Activated CD8-positive, alpha-beta memory T cell treated with anti-CD3 and anti-CD28 coated beads, Interleukin-2, amount 10 ng/mL, durations not matched to agents 7 days and 5 days (primary cell): ENCODE data around the gene TENT5A. TPM values are rescaled to one million over a fixed set of nuclear protein-coding genes. Genes with fewer than 3 reads are reported as not detected.

ENCODE experiments used
- ATAC-seq: fragments of 150-1000 bp; cut with Tn5 transposase; one replicate; pipeline ENCODE4 v1.10.0; 2021; ENCODE audit warnings: moderate library complexity
- CTCF ChIA-PET: fragments of 350-600 bp; sonication (Branson Sonifier 250); formaldehyde crosslinking; loops from one replicate; lab custom pipeline; 2021; ENCODE audit warnings: antibody characterized with exemption; lab: Charles Lee
- DNase-seq: peaks from one replicate; pipeline ENCODE4 v3.0.0-alpha.2; 2020
- H3K27ac Mint-ChIP-seq: one replicate; pipeline ENCODE4 v1.8.0; 2021; ENCODE audit warnings: mild to moderate bottlenecking, mixed read lengths
- H3K27me3 Mint-ChIP-seq: one replicate; pipeline ENCODE4 v1.8.0; 2021; ENCODE audit warnings: mixed read lengths
- H3K36me3 Mint-ChIP-seq: one replicate; pipeline ENCODE4 v1.8.0; 2021; ENCODE audit warnings: mild to moderate bottlenecking, mixed read lengths
- H3K4me1 Mint-ChIP-seq: one replicate; pipeline ENCODE4 v1.8.0; 2021; ENCODE audit warnings: mixed read lengths
- H3K4me3 Mint-ChIP-seq: one replicate; pipeline ENCODE4 v1.8.0; 2021; ENCODE audit warnings: mild to moderate bottlenecking, moderate library complexity, mixed read lengths
- H3K9me3 Mint-ChIP-seq: one replicate; pipeline ENCODE4 v1.8.0; 2022; ENCODE audit warnings: low read depth, mixed read lengths
- total RNA-seq, 2 experiments: library from RNA; stranded (reverse); gene quantifications; one replicate each; pipeline ENCODE4 v1.2.3, GENCODE V29; 2021

TENT5A gene
- total RNA-seq, 2 experiments from 2014 or later, result 1.5 to 3.7 TPM

DNA sequence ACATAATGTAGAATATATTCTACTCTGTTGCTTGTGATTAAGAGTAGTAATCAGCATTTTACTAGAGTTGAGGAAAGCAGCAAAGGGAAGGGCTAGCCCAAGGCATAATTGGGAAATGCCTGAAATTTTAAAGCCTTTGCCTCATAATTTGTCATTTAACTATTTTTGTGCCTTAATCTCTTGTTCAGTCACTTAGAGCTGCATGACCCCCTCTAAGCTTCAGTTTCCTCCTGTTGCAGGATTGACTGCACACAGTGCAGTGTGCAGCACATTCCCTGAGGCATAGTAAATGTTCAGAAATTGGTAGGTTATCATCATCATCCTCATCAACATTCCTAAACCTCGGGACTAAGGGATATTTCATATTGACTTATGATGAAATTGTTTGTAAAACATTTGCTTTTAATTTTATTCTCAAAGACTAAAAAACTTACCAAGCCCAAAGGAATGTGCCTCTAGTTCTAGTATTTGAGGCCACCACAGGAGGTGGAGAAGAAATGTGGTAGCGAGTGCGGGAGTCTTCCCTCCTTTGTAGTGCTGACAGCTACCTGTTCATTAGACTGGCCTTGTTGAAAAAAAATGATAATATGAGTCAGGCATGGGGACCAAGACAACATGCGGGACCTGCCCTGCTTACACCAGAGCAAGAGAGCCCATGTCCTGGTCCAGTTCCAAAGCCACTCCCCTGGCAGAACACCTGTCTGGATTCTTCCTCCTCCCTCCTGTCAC lies 14.8 kb upstream of the TENT5A start:
- Mint-ChIP-seq H3K9me3 (no peaks in the 10 kb centered on the region), H3K27ac (no peak overlapping the region), H3K4me1 (peaks cover 3% of the 10 kb centered on the region), H3K36me3 (no peaks in the 10 kb centered on the region), H3K4me3 (no peak overlapping the region), H3K27me3 (peaks cover 4% of the 10 kb centered on the region)
- DNase-seq (no peak), ATAC-seq (no peak)
- CTCF ChIA-PET, result interaction anchor here (1.1 kb wide), 2 partner anchors 14 to 1290 kb away, joined by 3 read pairs; partner anchors contain the start of gene TENT5A

DNA sequence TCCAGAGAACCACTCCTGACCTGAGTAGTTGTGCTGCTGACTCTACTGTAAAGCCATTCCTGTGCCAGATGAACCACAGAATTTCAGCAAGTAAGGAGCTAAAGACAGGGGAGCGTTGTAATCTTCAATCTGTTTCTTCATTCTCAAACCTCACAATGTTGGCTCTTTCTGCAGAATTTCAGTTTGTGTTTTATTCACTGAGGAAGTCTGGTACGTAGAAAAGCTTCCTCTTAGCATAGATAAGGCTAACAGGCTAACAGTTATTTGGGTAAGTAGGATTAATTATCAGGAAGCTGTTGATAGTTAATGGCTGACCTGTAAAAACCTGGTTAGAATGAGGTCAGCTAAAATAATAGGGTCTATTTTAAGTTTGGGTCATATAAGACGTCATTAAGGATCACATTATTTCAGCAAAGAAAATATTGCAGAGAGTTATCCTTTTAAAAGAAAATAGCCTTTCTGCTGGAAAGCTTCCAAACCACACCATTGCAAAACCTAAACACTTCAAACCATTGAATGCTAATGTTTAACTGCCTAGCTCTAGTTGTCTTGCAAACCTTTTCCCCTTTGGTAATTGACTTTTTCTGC lies 14.1 kb upstream of the TENT5A start:
- peaks cover 4% of the 10 kb centered on the region for H3K27me3 Mint-ChIP-seq
- no peak for DNase-seq
- CTCF ChIA-PET, result interaction anchor here (1.1 kb wide), 2 partner anchors 14 to 1291 kb away, joined by 3 read pairs; partner anchors contain the start of gene TENT5A
- H3K36me3 Mint-ChIP-seq, result no peaks in the 10 kb centered on the region
- no peak for ATAC-seq
- H3K9me3 Mint-ChIP-seq, result no peaks in the 10 kb centered on the region
- no peaks in the 10 kb centered on the region for H3K4me1 Mint-ChIP-seq
- no peak overlapping the region for H3K27ac Mint-ChIP-seq
- no peak overlapping the region for H3K4me3 Mint-ChIP-seq

DNA sequence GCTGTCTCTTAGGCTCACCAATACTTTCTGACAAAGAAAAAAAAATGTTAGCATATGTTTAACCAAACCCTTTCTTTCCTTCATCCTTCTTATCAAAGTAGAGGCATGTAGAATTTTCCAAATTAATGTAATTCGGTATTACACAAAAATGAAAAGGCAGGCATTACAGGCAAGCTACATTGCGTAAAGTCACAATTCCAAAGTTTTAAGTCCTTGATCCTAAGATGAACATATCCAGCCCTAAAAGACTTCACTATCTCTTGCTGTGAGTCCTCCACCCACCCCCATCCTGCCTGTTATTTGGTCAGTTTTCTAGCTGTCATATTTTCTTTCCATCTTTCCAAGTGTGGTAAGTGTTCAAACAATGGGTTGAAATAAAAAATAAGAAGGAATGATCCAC lies 12.1 kb upstream of the TENT5A start:
- Mint-ChIP-seq H3K4me3 (no peak overlapping the region), H3K9me3 (no peaks in the 10 kb centered on the region), H3K4me1 (no peaks in the 10 kb centered on the region), H3K27ac (no peak overlapping the region), H3K27me3 (peaks cover 4% of the 10 kb centered on the region), H3K36me3 (no peaks in the 10 kb centered on the region)
- no peak for DNase-seq
- CTCF ChIA-PET, result no interaction called here
- ATAC-seq, result no peak

DNA sequence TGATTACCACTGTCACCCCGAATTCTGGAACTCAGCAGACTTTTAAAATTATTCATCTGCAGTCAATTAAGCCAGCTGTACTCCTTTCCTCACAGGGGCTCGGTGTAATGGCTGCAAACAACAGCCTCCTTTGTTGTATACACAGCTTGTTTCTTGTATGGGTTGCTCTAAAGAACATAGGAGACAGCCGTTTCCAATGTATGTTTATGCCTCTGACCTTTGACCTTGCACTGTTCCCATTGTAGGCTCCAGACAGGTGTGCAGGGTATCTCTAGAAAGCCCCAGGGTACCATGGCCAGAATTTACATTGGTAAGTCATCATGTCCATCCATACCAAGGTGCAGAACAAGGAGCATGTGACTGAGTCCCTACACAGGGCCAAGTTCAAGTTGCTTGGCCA lies 11.5 kb upstream of the TENT5A start:
- no peaks in the 10 kb centered on the region for H3K9me3 Mint-ChIP-seq
- no peak overlapping the region for H3K27ac Mint-ChIP-seq
- ATAC-seq (no peak), DNase-seq (no peak)
- H3K36me3 Mint-ChIP-seq, result no peaks in the 10 kb centered on the region
- CTCF ChIA-PET, result no interaction called here
- peaks cover 4% of the 10 kb centered on the region for H3K27me3 Mint-ChIP-seq
- no peaks in the 10 kb centered on the region for H3K4me1 Mint-ChIP-seq
- H3K4me3 Mint-ChIP-seq, result no peak overlapping the region

DNA sequence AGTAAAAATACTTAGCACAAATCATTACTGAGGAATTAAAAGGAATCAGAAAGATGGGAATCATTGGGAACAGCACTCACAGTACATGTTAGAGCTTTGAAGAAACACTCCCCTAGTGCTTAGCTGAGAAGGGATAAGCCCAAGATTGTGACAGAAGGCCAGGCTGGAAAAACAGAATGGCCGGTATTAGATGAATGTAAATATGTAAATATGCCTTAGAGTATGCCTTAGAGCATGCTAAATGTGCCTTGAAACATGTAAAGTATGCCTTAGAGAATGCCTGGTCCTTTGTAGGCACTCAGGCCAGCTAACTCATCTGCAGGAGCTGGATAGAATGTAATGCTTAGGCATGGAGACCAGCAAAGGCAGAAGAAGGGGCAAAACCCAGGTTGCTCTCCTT lies 10.6 kb upstream of the TENT5A start:
- no peak for ATAC-seq
- Mint-ChIP-seq H3K4me1 (no peaks in the 10 kb centered on the region), H3K27me3 (peaks cover 4% of the 10 kb centered on the region), H3K27ac (no peak overlapping the region), H3K4me3 (no peak overlapping the region), H3K36me3 (no peaks in the 10 kb centered on the region), H3K9me3 (no peaks in the 10 kb centered on the region)
- no peak for DNase-seq
- CTCF ChIA-PET, result no interaction called here

DNA sequence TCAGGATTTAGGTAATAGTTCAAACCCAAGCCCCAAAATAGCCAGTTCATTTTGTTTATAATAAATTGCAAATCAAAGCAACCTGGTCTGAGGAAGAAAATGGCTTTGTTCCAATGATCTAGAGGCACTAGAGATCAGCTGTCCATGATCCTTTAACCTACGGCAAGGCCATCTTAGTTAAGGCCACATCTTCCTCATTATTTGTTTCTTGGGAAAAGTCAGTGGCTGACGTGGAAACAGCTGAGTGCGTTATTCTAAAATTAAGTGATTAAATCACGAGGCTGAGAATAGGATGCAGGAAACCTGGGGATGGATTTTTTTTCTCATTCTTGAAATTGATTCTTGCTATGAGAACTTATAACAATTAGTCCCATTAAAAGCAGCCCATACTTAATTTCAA lies 10.1 kb upstream of the TENT5A start:
- H3K27ac Mint-ChIP-seq, result no peak overlapping the region
- no peaks in the 10 kb centered on the region for H3K9me3 Mint-ChIP-seq

DNA sequence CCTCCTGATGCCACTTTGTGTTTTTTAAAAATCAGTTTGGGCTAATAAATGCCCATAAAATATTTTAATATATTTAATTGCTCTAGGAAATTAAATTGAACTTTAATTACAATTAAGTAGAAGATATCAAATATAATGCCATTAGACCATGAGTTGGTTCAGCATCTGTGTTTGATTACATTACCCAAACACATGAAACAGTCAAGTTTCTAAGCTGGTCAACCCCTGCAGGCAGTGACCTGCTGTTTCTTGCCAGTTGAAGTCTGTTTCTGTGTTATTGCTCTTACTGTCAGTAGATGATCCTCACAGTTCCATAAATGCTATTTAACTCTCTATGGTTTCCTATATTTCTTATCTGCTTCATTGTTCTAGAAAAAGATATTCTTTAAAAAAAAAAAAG lies 9.7 kb upstream of the TENT5A start:
- Mint-ChIP-seq H3K4me3 (no peak overlapping the region), H3K9me3 (no peaks in the 10 kb centered on the region), H3K36me3 (no peaks in the 10 kb centered on the region), H3K27ac (no peak overlapping the region), H3K4me1 (no peaks in the 10 kb centered on the region), H3K27me3 (peaks cover 8% of the 10 kb centered on the region)
- no peak for ATAC-seq
- CTCF ChIA-PET, result no interaction called here
- DNase-seq, result no peak

More for the DNA sequence above, 10.1 kb upstream of the TENT5A start:
- DNase-seq, result no peak
- H3K27me3 Mint-ChIP-seq, result peaks cover 5% of the 10 kb centered on the region
- ATAC-seq, result no peak
- no peak overlapping the region for H3K4me3 Mint-ChIP-seq
- no peaks in the 10 kb centered on the region for H3K4me1 Mint-ChIP-seq
- CTCF ChIA-PET, result no interaction called here
- no peaks in the 10 kb centered on the region for H3K36me3 Mint-ChIP-seq

DNA sequence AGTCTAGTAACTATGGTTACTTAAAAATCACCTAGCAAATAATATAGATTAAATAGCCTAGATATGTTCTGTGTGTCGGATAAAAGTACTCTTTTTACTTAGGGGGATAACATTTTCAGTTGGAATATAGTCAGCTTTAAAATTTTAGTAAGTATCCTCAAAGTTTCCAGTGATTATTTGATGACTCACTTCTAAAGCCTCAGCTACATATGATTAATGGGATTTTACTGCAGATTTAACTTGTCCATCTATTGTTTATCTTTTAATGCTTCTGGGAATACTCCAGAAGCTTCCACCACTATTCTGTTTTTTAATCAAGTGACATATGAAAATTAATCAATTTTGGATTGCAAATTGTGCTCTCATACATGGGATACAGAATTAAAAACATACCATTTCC lies 8.7 kb upstream of the TENT5A start:
- Mint-ChIP-seq H3K27ac (no peak overlapping the region), H3K27me3 (peaks cover 10% of the 10 kb centered on the region), H3K9me3 (no peaks in the 10 kb centered on the region), H3K4me1 (no peaks in the 10 kb centered on the region), H3K36me3 (no peaks in the 10 kb centered on the region), H3K4me3 (no peak overlapping the region)
- DNase-seq (no peak), ATAC-seq (no peak)
- CTCF ChIA-PET, result no interaction called here

DNA sequence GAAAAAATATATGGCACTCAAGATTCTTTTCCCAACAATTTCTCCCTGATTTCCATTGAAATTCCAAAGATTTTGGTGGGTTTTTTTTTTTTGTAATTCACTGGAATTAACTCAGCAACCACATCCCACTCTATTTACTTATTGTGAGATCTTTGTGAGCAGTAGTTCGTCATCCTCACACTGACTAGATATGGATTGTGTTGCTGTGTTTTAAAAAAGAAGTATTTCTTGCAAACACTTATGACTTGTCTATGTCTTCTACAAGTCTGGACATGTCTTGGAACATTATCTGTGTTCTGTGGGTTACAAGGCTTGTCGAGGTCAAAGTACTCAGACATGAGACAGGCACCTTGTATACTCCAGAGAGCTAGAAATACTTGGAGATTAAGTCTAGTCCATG lies 7.3 kb upstream of the TENT5A start:
- H3K9me3 Mint-ChIP-seq, result no peaks in the 10 kb centered on the region
- CTCF ChIA-PET, result no interaction called here
- no peak for DNase-seq
- H3K36me3 Mint-ChIP-seq, result no peaks in the 10 kb centered on the region
- no peak overlapping the region for H3K27ac Mint-ChIP-seq
- no peak overlapping the region for H3K4me3 Mint-ChIP-seq
- no peaks in the 10 kb centered on the region for H3K4me1 Mint-ChIP-seq
- peaks cover 12% of the 10 kb centered on the region for H3K27me3 Mint-ChIP-seq
- ATAC-seq, result no peak

DNA sequence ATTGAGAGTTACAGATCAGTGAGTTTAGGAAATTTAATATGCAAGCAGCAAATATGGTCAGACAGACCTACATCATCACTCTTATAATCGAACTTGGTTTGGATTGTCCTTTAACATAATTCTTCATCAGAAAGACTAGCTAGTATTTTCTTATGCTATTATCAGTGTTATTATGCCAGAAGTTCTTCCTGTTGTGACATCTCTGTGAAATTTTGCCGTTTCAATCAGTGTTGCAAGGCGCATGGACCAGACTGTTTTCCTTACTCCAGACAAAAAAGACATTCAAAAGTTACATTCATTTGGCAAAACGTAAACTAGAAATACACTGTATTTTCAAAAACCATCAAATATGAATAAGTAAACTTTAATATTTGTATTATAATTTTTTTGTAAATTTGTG lies 5.7 kb upstream of the TENT5A start:
- no peaks in the 10 kb centered on the region for H3K4me1 Mint-ChIP-seq
- CTCF ChIA-PET, result no interaction called here

DNA sequence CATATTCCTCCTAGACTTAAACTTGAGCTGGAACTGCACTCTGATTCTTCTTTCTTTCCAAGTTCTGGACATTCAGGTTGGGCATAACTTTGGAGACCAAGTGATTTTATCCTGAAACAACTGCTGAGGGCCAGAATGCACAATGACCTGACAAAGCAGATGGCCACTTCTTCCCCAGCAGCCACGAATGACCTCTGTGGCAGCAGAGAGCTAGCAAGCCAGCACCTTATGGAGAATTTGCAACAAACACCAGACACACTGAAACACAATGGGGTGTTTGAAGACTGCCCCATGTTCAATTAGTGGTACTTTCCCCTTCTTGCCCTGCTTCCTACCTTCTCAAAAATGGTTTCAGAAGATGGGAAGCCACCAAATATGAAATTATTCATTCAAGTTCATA lies 4.2 kb upstream of the TENT5A start:
- H3K36me3 Mint-ChIP-seq, result no peaks in the 10 kb centered on the region
- ATAC-seq (no peak), DNase-seq (no peak)
- peaks cover 34% of the 10 kb centered on the region for H3K27me3 Mint-ChIP-seq
- H3K4me3 Mint-ChIP-seq, result no peak overlapping the region
- CTCF ChIA-PET, result no interaction called here
- H3K4me1 Mint-ChIP-seq, result peaks cover 7% of the 10 kb centered on the region
- H3K27ac Mint-ChIP-seq, result no peak overlapping the region
- H3K9me3 Mint-ChIP-seq, result no peaks in the 10 kb centered on the region

More for the DNA sequence above, 5.7 kb upstream of the TENT5A start:
- no peaks in the 10 kb centered on the region for H3K9me3 Mint-ChIP-seq
- no peak overlapping the region for H3K27ac Mint-ChIP-seq
- peaks cover 24% of the 10 kb centered on the region for H3K27me3 Mint-ChIP-seq
- H3K36me3 Mint-ChIP-seq, result no peaks in the 10 kb centered on the region
- no peak for ATAC-seq
- no peak overlapping the region for H3K4me3 Mint-ChIP-seq
- no peak for DNase-seq

DNA sequence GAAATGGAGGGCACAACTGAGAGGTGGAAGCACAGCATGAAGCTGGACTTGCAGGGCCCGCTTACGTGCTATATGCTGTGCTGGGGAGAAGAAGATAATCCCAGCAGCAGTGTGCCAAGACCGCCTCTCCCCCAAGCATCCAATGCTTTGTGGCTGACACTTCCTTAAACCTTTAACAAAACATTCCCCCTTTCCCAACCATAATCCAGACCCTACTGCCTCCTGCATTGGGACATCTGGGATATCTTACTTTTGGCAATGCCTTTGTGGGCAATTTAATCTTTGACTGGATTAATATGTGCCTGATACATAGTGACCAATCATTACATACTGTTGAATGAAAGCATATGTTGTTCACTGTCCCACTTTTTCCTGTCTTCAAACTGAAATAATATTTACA lies 3.1 kb upstream of the TENT5A start:
- CTCF ChIA-PET, result no interaction called here
- H3K9me3 Mint-ChIP-seq, result no peaks in the 10 kb centered on the region
- H3K27ac Mint-ChIP-seq, result no peak overlapping the region
- H3K27me3 Mint-ChIP-seq, result peaks cover 46% of the 10 kb centered on the region
- peaks cover 18% of the 10 kb centered on the region for H3K4me1 Mint-ChIP-seq
- no peak for DNase-seq
- no peak overlapping the region for H3K4me3 Mint-ChIP-seq
- peaks cover 4% of the 10 kb centered on the region for H3K36me3 Mint-ChIP-seq
- no peak for ATAC-seq

DNA sequence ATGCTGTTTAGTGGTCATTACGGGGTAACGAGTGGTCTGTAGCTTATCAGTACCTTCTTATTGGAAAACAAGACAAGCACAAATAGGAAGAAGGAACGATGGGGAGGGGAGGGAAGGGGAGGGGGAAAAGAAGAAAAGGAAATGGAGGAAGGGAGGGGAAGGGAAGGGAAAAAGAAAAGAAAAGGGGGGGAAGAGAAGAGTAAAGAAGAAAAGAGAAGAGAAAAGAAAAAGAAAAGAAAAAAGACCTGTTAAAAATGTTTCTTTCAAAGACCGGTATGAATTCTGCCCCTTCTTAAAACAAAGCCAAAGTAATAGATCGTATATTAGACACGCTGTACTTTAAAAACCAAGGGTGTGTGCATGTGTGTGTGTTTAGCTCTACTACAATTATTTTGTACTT lies 2.4 kb upstream of the TENT5A start:
- Mint-ChIP-seq H3K4me1 (peaks cover 19% of the 10 kb centered on the region), H3K36me3 (peaks cover 4% of the 10 kb centered on the region), H3K4me3 (no peak overlapping the region), H3K9me3 (no peaks in the 10 kb centered on the region), H3K27ac (no peak overlapping the region), H3K27me3 (peaks cover 51% of the 10 kb centered on the region)
- no peak for DNase-seq
- ATAC-seq, result no peak
- CTCF ChIA-PET, result no interaction called here
